K562 (cell line): Measurements from ENCODE around the gene PALLD. TPM values are rescaled to one million over a fixed set of nuclear protein-coding genes. Genes with fewer than 3 reads are reported as not detected.

Source experiments
- CTBP1 ChIP-seq: fragments of 450-650 bp; IDR thresholded peaks from 2 replicates; pipeline ENCODE4 v1.6.1; 2016; ENCODE audit warnings: borderline replicate concordance
- GABPB1 ChIP-seq: sonication (generic); formaldehyde crosslinking; IDR thresholded peaks from 2 replicates; pipeline ENCODE4 v1.8.0; 2022; ENCODE audit warnings: mild to moderate bottlenecking, missing genetic modification reagents
- GATAD2A ChIP-seq: fragments of 450-650 bp; IDR thresholded peaks from 2 replicates; pipeline ENCODE4 v1.6.1; 2017
- HDGF ChIP-seq: fragments of 450-650 bp; IDR thresholded peaks from 2 replicates; pipeline ENCODE4 v1.6.1; 2016
- MAZ ChIP-seq, 2 experiments: fragments of 450-650 bp in 1 of 2; sonication (generic) in 1 of 2; formaldehyde crosslinking; IDR thresholded peaks in 1 of 2; conservative IDR thresholded peaks in 1 of 2; 2 replicates each; pipeline versions ENCODE4 v1.4.0 to v1.5.0; 2020; ENCODE audit warnings: mild to moderate bottlenecking in 1 of 2, missing genetic modification reagents in 1 of 2
- MXI1 ChIP-seq: IDR thresholded peaks from 2 replicates; pipeline ENCODE4 v1.6.1; 2011; ENCODE audit warnings: low read depth, mild to moderate bottlenecking, improper control_type of control experiment, low read length
- PHF21A ChIP-seq: fragments of 450-650 bp; IDR thresholded peaks from 2 replicates; pipeline ENCODE4 v1.6.1; 2017; ENCODE audit warnings: low read depth, borderline replicate concordance
- SP2 ChIP-seq: IDR thresholded peaks from 2 replicates; pipeline ENCODE4 v1.6.1; 2011; ENCODE audit warnings: mild to moderate bottlenecking, low read depth, low read length, moderate library complexity; ENCODE audit not compliant: poor library complexity, severe bottlenecking; ENCODE audit errors: extremely low read depth
- ZNF436 ChIP-seq: fragments of 250-450, 450-650 bp; sonication (Bioruptor Pico); formaldehyde crosslinking; IDR thresholded peaks from 2 replicates; pipeline ENCODE4 v1.7.0; 2020; ENCODE audit warnings: mild to moderate bottlenecking
- ZNF77 ChIP-seq: fragments of 250-450 bp; sonication (Bioruptor Pico); IDR thresholded peaks from 2 replicates; pipeline ENCODE4 v1.5.0; 2020
- polyA plus RNA-seq, 8 experiments: library from polyadenylated mRNA; depleted of rRNA in 4 of 8; stranded (reverse) in 5 of 8; unstranded in 3 of 8; fragments of >200 nt; fragmentation: Nextera tagmentation in 2 of 8; fragmentation: Illumina TruSeq in 1 of 8; extraction: Ambion mirVana in 2 of 8; extraction: Trizol in 1 of 8; gene quantifications; 2 replicates each; pipeline versions ENCODE4 v1.2.1 to v1.2.3, GENCODE V29; 2011 to 2014; ENCODE audit warnings: inconsistent platforms in 1 of 8, missing spikeins in 1 of 8
- total RNA-seq, 7 experiments: library from RNA; depleted of rRNA in 6 of 7; stranded (reverse); fragments of >200 nt in 6 of 7; fragmentation: Illumina TruSeq in 2 of 7; extraction: Trizol in 2 of 7; gene quantifications; 2 replicates each; pipeline versions ENCODE4 v1.2.1 to v1.2.3, GENCODE V29; 2011 to 2021; ENCODE audit warnings: low replicate concordance in 1 of 7
- TF ChIP-seq, protein P1 (sequence below): sonication (generic); formaldehyde crosslinking; IDR thresholded peaks from 2 replicates; pipeline ENCODE4 v1.8.1; 2023; ENCODE audit warnings: mild to moderate bottlenecking, missing genetic modification reagents
- TF ChIP-seq, protein P2 (sequence below), 2 experiments: fragments of 200-800 bp in 1 of 2; sonication (Bioruptor generic) in 1 of 2; sonication (generic) in 1 of 2; formaldehyde crosslinking in 1 of 2; IDR thresholded peaks in 1 of 2; conservative IDR thresholded peaks in 1 of 2; 2 replicates each; pipeline versions ENCODE4 v1.5.0 to v1.6.1; 2016 to 2020; ENCODE audit warnings: missing compliant biosample characterization in 1 of 2, missing genetic modification characterization in 1 of 2, missing genetic modification reagents in 1 of 2
- TF ChIP-seq, protein P3 (sequence below), 2 experiments: fragments of 450-650 bp; formaldehyde crosslinking in 1 of 2; IDR thresholded peaks; 2 replicates each; pipeline versions ENCODE4 v1.4.0 to v1.6.1; 2014 to 2020; ENCODE audit warnings: mild to moderate bottlenecking in 2 of 2, borderline replicate concordance in 1 of 2, low read depth in 1 of 2
- TF ChIP-seq, protein P4 (sequence below): sonication (generic); formaldehyde crosslinking; IDR thresholded peaks from 2 replicates; pipeline ENCODE4 v1.8.1; 2023; ENCODE audit warnings: mild to moderate bottlenecking, missing genetic modification reagents

Gene PALLD
- total and polyA plus RNA-seq, 9 of the 15 experiments (the other 6 are each of a cell fraction or from before 2014, with no cell fraction given): 0.01 to 0.35 (median 0.06) TPM; not detected in 3

DNA sequence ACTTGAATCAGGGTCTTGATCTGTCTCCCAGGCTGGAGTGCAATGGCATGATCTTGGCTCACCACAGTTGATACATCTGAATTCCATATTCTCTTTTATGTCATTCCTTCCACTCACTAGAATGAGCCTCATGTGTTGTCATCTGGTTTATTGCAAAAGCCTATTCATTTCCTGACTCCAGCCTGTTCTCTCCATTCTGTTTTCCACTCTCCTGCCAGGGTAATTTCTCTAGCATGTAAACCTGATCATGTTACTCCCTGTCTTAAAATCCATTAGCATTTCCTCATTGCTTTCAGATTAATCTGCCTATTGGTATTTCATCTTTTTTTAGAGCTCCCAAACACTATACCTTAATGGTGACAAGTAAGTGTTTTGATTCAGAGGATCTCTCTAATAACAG is 12.2 kb upstream of the PALLD start (continued):
- TF ChIP-seq, protein P1, sequence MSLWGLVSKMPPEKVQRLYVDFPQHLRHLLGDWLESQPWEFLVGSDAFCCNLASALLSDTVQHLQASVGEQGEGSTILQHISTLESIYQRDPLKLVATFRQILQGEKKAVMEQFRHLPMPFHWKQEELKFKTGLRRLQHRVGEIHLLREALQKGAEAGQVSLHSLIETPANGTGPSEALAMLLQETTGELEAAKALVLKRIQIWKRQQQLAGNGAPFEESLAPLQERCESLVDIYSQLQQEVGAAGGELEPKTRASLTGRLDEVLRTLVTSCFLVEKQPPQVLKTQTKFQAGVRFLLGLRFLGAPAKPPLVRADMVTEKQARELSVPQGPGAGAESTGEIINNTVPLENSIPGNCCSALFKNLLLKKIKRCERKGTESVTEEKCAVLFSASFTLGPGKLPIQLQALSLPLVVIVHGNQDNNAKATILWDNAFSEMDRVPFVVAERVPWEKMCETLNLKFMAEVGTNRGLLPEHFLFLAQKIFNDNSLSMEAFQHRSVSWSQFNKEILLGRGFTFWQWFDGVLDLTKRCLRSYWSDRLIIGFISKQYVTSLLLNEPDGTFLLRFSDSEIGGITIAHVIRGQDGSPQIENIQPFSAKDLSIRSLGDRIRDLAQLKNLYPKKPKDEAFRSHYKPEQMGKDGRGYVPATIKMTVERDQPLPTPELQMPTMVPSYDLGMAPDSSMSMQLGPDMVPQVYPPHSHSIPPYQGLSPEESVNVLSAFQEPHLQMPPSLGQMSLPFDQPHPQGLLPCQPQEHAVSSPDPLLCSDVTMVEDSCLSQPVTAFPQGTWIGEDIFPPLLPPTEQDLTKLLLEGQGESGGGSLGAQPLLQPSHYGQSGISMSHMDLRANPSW (CRISPR knock-in tag): no peak
- TF ChIP-seq, protein P2, sequence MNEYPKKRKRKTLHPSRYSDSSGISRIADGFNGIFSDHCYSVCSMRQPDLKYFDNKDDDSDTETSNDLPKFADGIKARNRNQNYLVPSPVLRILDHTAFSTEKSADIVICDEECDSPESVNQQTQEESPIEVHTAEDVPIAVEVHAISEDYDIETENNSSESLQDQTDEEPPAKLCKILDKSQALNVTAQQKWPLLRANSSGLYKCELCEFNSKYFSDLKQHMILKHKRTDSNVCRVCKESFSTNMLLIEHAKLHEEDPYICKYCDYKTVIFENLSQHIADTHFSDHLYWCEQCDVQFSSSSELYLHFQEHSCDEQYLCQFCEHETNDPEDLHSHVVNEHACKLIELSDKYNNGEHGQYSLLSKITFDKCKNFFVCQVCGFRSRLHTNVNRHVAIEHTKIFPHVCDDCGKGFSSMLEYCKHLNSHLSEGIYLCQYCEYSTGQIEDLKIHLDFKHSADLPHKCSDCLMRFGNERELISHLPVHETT (CRISPR knock-in tag; conservative IDR thresholded peaks at IDR 0.05 in 1 of 2, IDR thresholded peaks at IDR 0.05 in 1 of 2): no peak
- TF ChIP-seq HDGF (no peak), PHF21A (no peak), ZNF77 (CRISPR knock-in tag) (no peak), SP2 (no peak), MAZ (CRISPR knock-in tag; conservative IDR thresholded peaks at IDR 0.05 in 1 of 2, IDR thresholded peaks at IDR 0.05 in 1 of 2) (no peak), ZNF436 (CRISPR knock-in tag) (no peak), MXI1 (no peak), GATAD2A (no peak), GABPB1 (CRISPR knock-in tag) (no peak), CTBP1 (no peak)
- TF ChIP-seq, protein P3, sequence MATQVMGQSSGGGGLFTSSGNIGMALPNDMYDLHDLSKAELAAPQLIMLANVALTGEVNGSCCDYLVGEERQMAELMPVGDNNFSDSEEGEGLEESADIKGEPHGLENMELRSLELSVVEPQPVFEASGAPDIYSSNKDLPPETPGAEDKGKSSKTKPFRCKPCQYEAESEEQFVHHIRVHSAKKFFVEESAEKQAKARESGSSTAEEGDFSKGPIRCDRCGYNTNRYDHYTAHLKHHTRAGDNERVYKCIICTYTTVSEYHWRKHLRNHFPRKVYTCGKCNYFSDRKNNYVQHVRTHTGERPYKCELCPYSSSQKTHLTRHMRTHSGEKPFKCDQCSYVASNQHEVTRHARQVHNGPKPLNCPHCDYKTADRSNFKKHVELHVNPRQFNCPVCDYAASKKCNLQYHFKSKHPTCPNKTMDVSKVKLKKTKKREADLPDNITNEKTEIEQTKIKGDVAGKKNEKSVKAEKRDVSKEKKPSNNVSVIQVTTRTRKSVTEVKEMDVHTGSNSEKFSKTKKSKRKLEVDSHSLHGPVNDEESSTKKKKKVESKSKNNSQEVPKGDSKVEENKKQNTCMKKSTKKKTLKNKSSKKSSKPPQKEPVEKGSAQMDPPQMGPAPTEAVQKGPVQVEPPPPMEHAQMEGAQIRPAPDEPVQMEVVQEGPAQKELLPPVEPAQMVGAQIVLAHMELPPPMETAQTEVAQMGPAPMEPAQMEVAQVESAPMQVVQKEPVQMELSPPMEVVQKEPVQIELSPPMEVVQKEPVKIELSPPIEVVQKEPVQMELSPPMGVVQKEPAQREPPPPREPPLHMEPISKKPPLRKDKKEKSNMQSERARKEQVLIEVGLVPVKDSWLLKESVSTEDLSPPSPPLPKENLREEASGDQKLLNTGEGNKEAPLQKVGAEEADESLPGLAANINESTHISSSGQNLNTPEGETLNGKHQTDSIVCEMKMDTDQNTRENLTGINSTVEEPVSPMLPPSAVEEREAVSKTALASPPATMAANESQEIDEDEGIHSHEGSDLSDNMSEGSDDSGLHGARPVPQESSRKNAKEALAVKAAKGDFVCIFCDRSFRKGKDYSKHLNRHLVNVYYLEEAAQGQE (IDR thresholded peaks at IDR 0.05; ENCODE audit: borderline replicate concordance): no peak
- TF ChIP-seq, protein P3 (CRISPR knock-in tag; IDR thresholded peaks at IDR 0.05; ENCODE audit: low read depth): no peak
- TF ChIP-seq, protein P4, sequence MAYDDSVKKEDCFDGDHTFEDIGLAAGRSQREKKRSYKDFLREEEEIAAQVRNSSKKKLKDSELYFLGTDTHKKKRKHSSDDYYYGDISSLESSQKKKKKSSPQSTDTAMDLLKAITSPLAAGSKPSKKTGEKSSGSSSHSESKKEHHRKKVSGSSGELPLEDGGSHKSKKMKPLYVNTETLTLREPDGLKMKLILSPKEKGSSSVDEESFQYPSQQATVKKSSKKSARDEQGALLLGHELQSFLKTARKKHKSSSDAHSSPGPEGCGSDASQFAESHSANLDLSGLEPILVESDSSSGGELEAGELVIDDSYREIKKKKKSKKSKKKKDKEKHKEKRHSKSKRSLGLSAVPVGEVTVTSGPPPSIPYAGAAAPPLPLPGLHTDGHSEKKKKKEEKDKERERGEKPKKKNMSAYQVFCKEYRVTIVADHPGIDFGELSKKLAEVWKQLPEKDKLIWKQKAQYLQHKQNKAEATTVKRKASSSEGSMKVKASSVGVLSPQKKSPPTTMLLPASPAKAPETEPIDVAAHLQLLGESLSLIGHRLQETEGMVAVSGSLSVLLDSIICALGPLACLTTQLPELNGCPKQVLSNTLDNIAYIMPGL: no peak
